Endothelial cell of umbilical vein (primary cell): Measurements from ENCODE around the gene PDE10A.

Experiments
- EZH2 ChIP-seq: IDR thresholded peaks from 2 replicates; pipeline ENCODE4 v1.6.1; 2012; ENCODE audit warnings: borderline replicate concordance, low read depth, mild to moderate bottlenecking, moderate library complexity, low read length, inconsistent platforms; ENCODE audit not compliant: severe bottlenecking
- FOS ChIP-seq: IDR thresholded peaks from 2 replicates; pipeline ENCODE4 v1.6.1; 2011; ENCODE audit warnings: mild to moderate bottlenecking, low read length, moderate library complexity, borderline replicate concordance; ENCODE audit not compliant: insufficient read depth
- MYC ChIP-seq: IDR thresholded peaks from one replicate; pipeline ENCODE4 v1.6.1; 2011; ENCODE audit warnings: mild to moderate bottlenecking, low read depth, low read length
- POLR2A ChIP-seq: IDR thresholded peaks from 2 replicates; pipeline ENCODE4 v1.6.1; 2012; ENCODE audit warnings: low read depth, mild to moderate bottlenecking, control low read depth, low read length
- POLR2AphosphoS5 ChIP-seq: IDR thresholded peaks from 2 replicates; pipeline ENCODE4 v1.6.1; 2012; ENCODE audit warnings: low read depth, mild to moderate bottlenecking, control low read depth, low read length, moderate library complexity; ENCODE audit not compliant: insufficient read depth
- TF ChIP-seq, protein P1 (sequence below), 2 donors: IDR thresholded peaks; 1 replicate in 1 of 2; 2 replicates in 1 of 2; pipeline ENCODE4 v1.5.1; 2011; ENCODE audit warnings: low read length in 2 of 2, mild to moderate bottlenecking in 2 of 2, moderate library complexity in 2 of 2, control low read depth in 1 of 2, inconsistent platforms in 1 of 2, low read depth in 1 of 2; ENCODE audit not compliant: insufficient read depth in 1 of 2; ENCODE audit errors: extremely low read depth in 1 of 2

DNA sequence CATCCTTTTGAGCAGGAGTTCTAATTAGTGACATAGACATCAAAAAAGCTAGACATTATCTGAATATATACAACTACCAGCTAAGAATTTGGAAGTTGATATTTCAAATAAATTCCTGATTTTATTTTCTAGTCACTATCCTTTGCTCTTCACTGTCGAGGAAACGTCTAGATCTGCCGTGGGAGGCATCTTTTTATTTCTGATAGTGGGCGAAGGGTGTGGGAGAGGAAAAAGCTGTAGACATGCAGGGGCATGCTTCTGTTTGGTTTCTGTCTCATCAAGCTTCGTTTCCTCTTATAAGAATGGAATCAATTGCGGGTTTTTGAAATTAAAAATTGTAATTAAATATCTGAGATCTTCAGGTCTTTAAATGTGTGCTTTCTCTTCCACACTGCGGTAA, 337.4 kb downstream of the PDE10A start:
- TF ChIP-seq, protein P1, sequence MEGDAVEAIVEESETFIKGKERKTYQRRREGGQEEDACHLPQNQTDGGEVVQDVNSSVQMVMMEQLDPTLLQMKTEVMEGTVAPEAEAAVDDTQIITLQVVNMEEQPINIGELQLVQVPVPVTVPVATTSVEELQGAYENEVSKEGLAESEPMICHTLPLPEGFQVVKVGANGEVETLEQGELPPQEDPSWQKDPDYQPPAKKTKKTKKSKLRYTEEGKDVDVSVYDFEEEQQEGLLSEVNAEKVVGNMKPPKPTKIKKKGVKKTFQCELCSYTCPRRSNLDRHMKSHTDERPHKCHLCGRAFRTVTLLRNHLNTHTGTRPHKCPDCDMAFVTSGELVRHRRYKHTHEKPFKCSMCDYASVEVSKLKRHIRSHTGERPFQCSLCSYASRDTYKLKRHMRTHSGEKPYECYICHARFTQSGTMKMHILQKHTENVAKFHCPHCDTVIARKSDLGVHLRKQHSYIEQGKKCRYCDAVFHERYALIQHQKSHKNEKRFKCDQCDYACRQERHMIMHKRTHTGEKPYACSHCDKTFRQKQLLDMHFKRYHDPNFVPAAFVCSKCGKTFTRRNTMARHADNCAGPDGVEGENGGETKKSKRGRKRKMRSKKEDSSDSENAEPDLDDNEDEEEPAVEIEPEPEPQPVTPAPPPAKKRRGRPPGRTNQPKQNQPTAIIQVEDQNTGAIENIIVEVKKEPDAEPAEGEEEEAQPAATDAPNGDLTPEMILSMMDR (IDR thresholded peaks at IDR 0.05; ENCODE audit: extremely low read depth in 1 of 2, insufficient read depth in 1 of 2, low read depth in 1 of 2, low read length in 2 of 2), result no peak
- no peak for TF ChIP-seq POLR2A
- no peak for TF ChIP-seq EZH2
- TF ChIP-seq MYC, result no peak
- no peak for TF ChIP-seq POLR2AphosphoS5
- no peak for TF ChIP-seq FOS
